H1 (cell line): ENCODE measurements around the gene TIAM2. TPM values are rescaled to one million over a fixed set of nuclear protein-coding genes. Genes with fewer than 3 reads are reported as not detected.

ENCODE experiments used
- CTCF ChIA-PET: fragments of 300-600 bp; sonication (Branson Sonifier 250); formaldehyde crosslinking; loops from one replicate; lab custom pipeline; 2021; ENCODE audit not compliant: partially characterized antibody; lab: Charles Lee
- POLR2A ChIA-PET: fragments of 300-600 bp; sonication (Branson Sonifier 250); formaldehyde crosslinking; loops from one replicate; lab custom pipeline; 2021; ENCODE audit warnings: inconsistent platforms; ENCODE audit not compliant: partially characterized antibody; lab: Charles Lee
- DNase-seq, 2 experiments: peaks; one replicate each; pipeline versions ENCODE4 v3.0.0 to v3.0.0-alpha.2; 2010 to 2022; ENCODE audit warnings: low spot score in 2 of 2, low read depth in 1 of 2, mixed read lengths in 1 of 2
- FAIRE-seq: peaks from 2 replicates; lab custom pipeline; 2011; peaks lifted over from hg19 to GRCh38; lab: Jason Lieb, UNC
- H2AFZ ChIP-seq: 2 replicates; pipeline ENCODE4 v1.8.1; 2012; ENCODE audit warnings: low read length, inconsistent platforms
- H2AK5ac ChIP-seq: 2 replicates; pipeline ENCODE4 v1.6.1; 2013; ENCODE audit warnings: low read depth, low read length
- H2BK120ac ChIP-seq: replicated peaks from 2 replicates; pipeline ENCODE3; 2013; ENCODE audit warnings: low read depth, low read length, inconsistent platforms
- H2BK12ac ChIP-seq: 2 replicates; pipeline ENCODE4 v1.6.1; 2013; ENCODE audit warnings: low read depth, low read length
- H2BK15ac ChIP-seq: 2 replicates; pipeline ENCODE4 v1.6.1; 2013; ENCODE audit warnings: low read length
- H2BK20ac ChIP-seq: 2 replicates; pipeline ENCODE4 v1.6.1; 2013; ENCODE audit warnings: low read length
- H2BK5ac ChIP-seq: 2 replicates; pipeline ENCODE4 v1.6.1; 2013; ENCODE audit warnings: low read depth, low read length
- H3K14ac ChIP-seq: 2 replicates; pipeline ENCODE4 v1.6.1; 2013; ENCODE audit warnings: inconsistent platforms; ENCODE audit not compliant: insufficient read length
- H3K18ac ChIP-seq: 2 replicates; pipeline ENCODE4 v1.6.1; 2013; ENCODE audit warnings: low read length; ENCODE audit errors: extremely low read depth
- H3K23ac ChIP-seq: 2 replicates; pipeline ENCODE4 v1.6.1; 2013; ENCODE audit warnings: inconsistent platforms; ENCODE audit not compliant: insufficient read length
- H3K23me2 ChIP-seq: 2 replicates; pipeline ENCODE4 v1.6.1; 2013; ENCODE audit warnings: low read depth, low read length
- H3K27ac ChIP-seq: 2 replicates; pipeline ENCODE4 v1.6.1; 2011; ENCODE audit warnings: low read depth, low read length, inconsistent platforms
- H3K27me3 ChIP-seq, 4 experiments: replicated peaks in 1 of 4; 1 replicate in 1 of 4; 2 replicates in 3 of 4; pipeline versions ENCODE4 v1.6.1 to v1.8.1; 2011 to 2013; ENCODE audit warnings: low read length in 3 of 4, mild to moderate bottlenecking in 3 of 4, inconsistent platforms in 2 of 4, mixed read lengths in 2 of 4, moderate library complexity in 1 of 4; ENCODE audit not compliant: control insufficient read depth in 3 of 4, insufficient read depth in 3 of 4; ENCODE audit errors: extremely low read depth in 1 of 4
- H3K36me3 ChIP-seq, 4 experiments: 2 replicates each; pipeline versions ENCODE4 v1.6.1 to v1.8.1; 2011 to 2013; ENCODE audit warnings: mild to moderate bottlenecking in 4 of 4, low read length in 3 of 4, moderate library complexity in 2 of 4, control low read depth in 1 of 4, inconsistent platforms in 1 of 4; ENCODE audit not compliant: insufficient read depth in 4 of 4, control insufficient read depth in 2 of 4
- H3K4ac ChIP-seq: replicated peaks from 2 replicates; pipeline ENCODE3; 2013; ENCODE audit warnings: low read length, low read depth, mixed read lengths, inconsistent platforms; ENCODE audit not compliant: insufficient read length
- H3K4me1 ChIP-seq, 4 experiments: replicated peaks in 1 of 4; 1 replicate in 1 of 4; 2 replicates in 3 of 4; pipeline versions ENCODE4 v1.6.1 to v1.8.1; 2011 to 2013; ENCODE audit warnings: low read length in 3 of 4, inconsistent platforms in 2 of 4, mixed read lengths in 1 of 4; ENCODE audit not compliant: insufficient read depth in 4 of 4, control insufficient read depth in 3 of 4
- H3K4me2 ChIP-seq, 2 experiments: 2 replicates each; pipeline versions ENCODE4 v1.6.1 to v1.8.1; 2011 to 2013; ENCODE audit warnings: low read depth in 2 of 2, low read length in 2 of 2, control low read depth in 1 of 2, inconsistent platforms in 1 of 2, mild to moderate bottlenecking in 1 of 2; ENCODE audit not compliant: insufficient read depth in 1 of 2
- H3K4me3 ChIP-seq, 4 experiments: fragments of 200-600, 300-600 bp in 1 of 4; sonication (generic), shearing (Covaris generic), sonication (Bioruptor Twin) in 1 of 4; 2 replicates each; pipeline versions ENCODE4 v1.5.1 to v1.8.1; 2011 to 2016; ENCODE audit warnings: low read length in 4 of 4, low read depth in 3 of 4, control low read depth in 2 of 4, inconsistent platforms in 2 of 4, mild to moderate bottlenecking in 2 of 4, mixed read lengths in 1 of 4, moderate library complexity in 1 of 4; ENCODE audit not compliant: insufficient read depth in 2 of 4; ENCODE audit errors: extremely low read depth in 1 of 4
- H3K56ac ChIP-seq: replicated peaks from 2 replicates; pipeline ENCODE3; 2013; ENCODE audit warnings: low read depth, mild to moderate bottlenecking, mixed read lengths, low read length, inconsistent platforms; ENCODE audit not compliant: insufficient read length
- H3K79me1 ChIP-seq: 2 replicates; pipeline ENCODE4 v1.6.1; 2013; ENCODE audit warnings: low read depth, low read length, control low read depth
- H3K79me2 ChIP-seq, 2 experiments: 2 replicates each; pipeline versions ENCODE4 v1.6.1 to v1.8.1; 2012 to 2013; ENCODE audit warnings: low read length in 2 of 2, mild to moderate bottlenecking in 2 of 2, inconsistent platforms in 1 of 2; ENCODE audit not compliant: insufficient read depth in 2 of 2, control insufficient read depth in 1 of 2
- H3K9ac ChIP-seq, 4 experiments: replicated peaks in 1 of 4; 1 replicate in 1 of 4; 2 replicates in 3 of 4; pipeline versions ENCODE4 v1.6.1 to v1.8.1; 2011 to 2013; ENCODE audit warnings: low read depth in 3 of 4, low read length in 3 of 4, control low read depth in 2 of 4, mild to moderate bottlenecking in 2 of 4, moderate library complexity in 2 of 4, inconsistent platforms in 1 of 4; ENCODE audit errors: extremely low read depth in 1 of 4
- H3K9me3 ChIP-seq, 2 experiments: 2 replicates each; pipeline versions ENCODE4 v1.6.1 to v1.8.1; 2012 to 2013; ENCODE audit warnings: mild to moderate bottlenecking in 2 of 2, moderate library complexity in 2 of 2, control low read depth in 1 of 2, inconsistent platforms in 1 of 2, low read depth in 1 of 2, low read length in 1 of 2, mixed read lengths in 1 of 2; ENCODE audit not compliant: insufficient read depth in 2 of 2
- H4K20me1 ChIP-seq, 2 experiments: replicated peaks in 1 of 2; 2 replicates each; pipeline versions ENCODE3 to v1.8.1; 2011 to 2013; ENCODE audit warnings: inconsistent platforms in 2 of 2, low read length in 2 of 2, mild to moderate bottlenecking in 1 of 2; ENCODE audit not compliant: insufficient read depth in 2 of 2, control insufficient read depth in 1 of 2
- H4K5ac ChIP-seq: 2 replicates; pipeline ENCODE4 v1.6.1; 2013; ENCODE audit warnings: low read length, low read depth, mixed read lengths, inconsistent platforms; ENCODE audit not compliant: insufficient read length
- H4K8ac ChIP-seq: 2 replicates; pipeline ENCODE4 v1.8.0; 2013; ENCODE audit warnings: mild to moderate bottlenecking, moderate library complexity, low read length, inconsistent platforms; ENCODE audit not compliant: insufficient read depth; ENCODE audit errors: extremely low read depth
- H4K91ac ChIP-seq: replicated peaks from 2 replicates; pipeline ENCODE3; 2013; ENCODE audit warnings: low read length, mixed read lengths, inconsistent platforms; ENCODE audit not compliant: insufficient read length
- BACH1 ChIP-seq: IDR thresholded peaks from 2 replicates; pipeline ENCODE4 v1.6.1; 2012; ENCODE audit warnings: low read length, improper control_type of control experiment
- CHD2 ChIP-seq: IDR thresholded peaks from 2 replicates; pipeline ENCODE4 v1.6.1; 2012; ENCODE audit warnings: low read length, improper control_type of control experiment
- EGR1 ChIP-seq: IDR thresholded peaks from 2 replicates; pipeline ENCODE4 v1.6.1; 2011; ENCODE audit warnings: low read depth, low read length, borderline replicate concordance
- KDM5A ChIP-seq: fragments of 200-600 bp; IDR thresholded peaks from 2 replicates; pipeline ENCODE4 v1.7.1; 2012; ENCODE audit warnings: mild to moderate bottlenecking, low read length, inconsistent platforms, mixed read lengths
- MAX ChIP-seq: IDR thresholded peaks from 2 replicates; pipeline ENCODE4 v1.6.1; 2012; ENCODE audit warnings: inconsistent platforms
- POLR2A ChIP-seq, 2 experiments: IDR thresholded peaks; 1 replicate in 1 of 2; 2 replicates in 1 of 2; pipeline ENCODE4 v1.6.1; 2011; ENCODE audit warnings: low read depth in 2 of 2, low read length in 2 of 2, mild to moderate bottlenecking in 2 of 2; ENCODE audit errors: control extremely low read depth in 1 of 2
- RNF2 ChIP-seq: fragments of 200-900, 300-1000 bp; sonication (generic); IDR thresholded peaks from 2 replicates; pipeline ENCODE4 v1.7.1; 2016; ENCODE audit warnings: borderline replicate concordance, low read depth, mild to moderate bottlenecking, antibody characterized with exemption, low read length; ENCODE audit not compliant: poor library complexity, severe bottlenecking; ENCODE audit errors: missing control alignments
- SIN3A ChIP-seq, 2 experiments: IDR thresholded peaks in 1 of 2; conservative IDR thresholded peaks in 1 of 2; 2 replicates each; pipeline ENCODE4 v1.6.1; 2011 to 2012; ENCODE audit warnings: low read length in 2 of 2, improper control_type of control experiment in 1 of 2, low read depth in 1 of 2, mild to moderate bottlenecking in 1 of 2
- SIX5 ChIP-seq: IDR thresholded peaks from 2 replicates; pipeline ENCODE4 v1.6.1; 2011; ENCODE audit warnings: mild to moderate bottlenecking, low read depth, low read length
- TAF1 ChIP-seq: IDR thresholded peaks from 2 replicates; pipeline ENCODE4 v1.6.1; 2011; ENCODE audit warnings: mild to moderate bottlenecking, low read depth, low read length
- TAF7 ChIP-seq: optimal IDR thresholded peaks from 2 replicates; pipeline ENCODE3; 2011; ENCODE audit warnings: low read depth, mild to moderate bottlenecking, inconsistent platforms, low read length, moderate library complexity, borderline replicate concordance
- TBP ChIP-seq: IDR thresholded peaks from 2 replicates; pipeline ENCODE4 v1.6.1; 2011; ENCODE audit warnings: low read depth, low read length, improper control_type of control experiment
- USF2 ChIP-seq: IDR thresholded peaks from 2 replicates; pipeline ENCODE4 v1.6.1; 2011; ENCODE audit warnings: low read length, improper control_type of control experiment
- WGBS, 2 experiments: shearing (Covaris generic) in 1 of 2; methylation state at CpG; one replicate each; pipeline versions ENCODE4 v1.1.6 to v1.1.7; 2013 to 2015; ENCODE audit warnings: low lambda C conversion rate in 2 of 2, mixed read lengths in 2 of 2, inconsistent platforms in 1 of 2, low coverage in 1 of 2, missing lambda C conversion rate in 1 of 2; ENCODE audit not compliant: insufficient replicate concordance in 2 of 2, insufficient coverage in 1 of 2, insufficient read length in 1 of 2; ENCODE audit errors: extremely low coverage in 1 of 2, missing lambda C conversion rate in 1 of 2; 5-methylcytosine and 5-hydroxymethylcytosine counted together
- polyA plus RNA-seq, 7 experiments: library from polyadenylated mRNA; depleted of rRNA in 3 of 7; stranded (reverse) in 5 of 7; unstranded in 2 of 7; fragments of >200 nt in 5 of 7; fragments of 200-250 nt in 2 of 7; gene quantifications; 1 replicate in 5 of 7; 2 replicates in 1 of 7; 4 replicates in 1 of 7; pipeline versions ENCODE4 v1.2.1 to v1.2.3, GENCODE V29; 2011 to 2013; ENCODE audit warnings: missing spikeins in 2 of 7, mixed read lengths in 2 of 7
- total RNA-seq: library from RNA; stranded (reverse); fragmentation: NEBNext Ultra II Directional; extraction: Animal tissue kit (Norgen Biotek cat#: 25700); gene quantifications from 2 replicates; pipeline ENCODE4 v1.2.1, GENCODE V29; 2021

The TIAM2 gene
- total and polyA plus RNA-seq, 2 of the 8 experiments (the other 6 are each of a cell fraction or from before 2014, with no cell fraction given): 7.4 to 23.9 TPM

GRCh38 chr6:155257796-155258195 is 262.7 kb downstream of the TIAM2 start:
- peaks cover 2 to 11% (median 4%) of the 10 kb centered on the region in 4 experiments; a peak in 3 of 7 replicates for H3K4me1 ChIP-seq
- H3K14ac ChIP-seq: no peak overlapping the region
- WGBS, 2 experiments: 89% methylated on average over 9 of the region's 9 CpGs; no CpG with 5 or more reads in 1 of the 2 experiments
- no peak overlapping the region for H2AK5ac ChIP-seq
- no peak overlapping the region for H2BK12ac ChIP-seq
- H3K18ac ChIP-seq: no peak overlapping the region
- no peak overlapping the region for H4K91ac ChIP-seq
- H3K23ac ChIP-seq: no peak overlapping the region
- no peak overlapping the region for H2BK5ac ChIP-seq
- CTCF ChIA-PET: interaction anchor here (0.7 to 6.4 kb wide), 5 partner anchors 12 to 390 kb away, joined by 3 to 72 read pairs (median 4); no protein-coding TSS in a partner anchor
- H3K4ac ChIP-seq: no peak overlapping the region
- H3K27me3 ChIP-seq: no peaks in the 10 kb centered on the region
- H2BK120ac ChIP-seq: no peak overlapping the region
- no peaks in the 10 kb centered on the region for H3K23me2 ChIP-seq
- H3K79me1 ChIP-seq: no peaks in the 10 kb centered on the region; the same call in 1 of the 2 replicates
- DNase-seq (no peak), FAIRE-seq (no peak)
- no peak overlapping the region for H2BK15ac ChIP-seq
- no peak overlapping the region for H3K9ac ChIP-seq
- H2AFZ ChIP-seq: no peak overlapping the region
- no peak overlapping the region for H3K4me2 ChIP-seq
- no peak overlapping the region for H4K5ac ChIP-seq
- H3K4me3 ChIP-seq: no peak overlapping the region
- peaks cover 2 to 3% of the 10 kb centered on the region in 2 experiments for H4K20me1 ChIP-seq
- H3K27ac ChIP-seq: no peak overlapping the region
- no peak overlapping the region for H2BK20ac ChIP-seq
- peaks cover 12 to 74% (median 43%) of the 10 kb centered on the region in 4 experiments for H3K36me3 ChIP-seq
- no peak overlapping the region for H3K56ac ChIP-seq
- no peak overlapping the region for H4K8ac ChIP-seq
- POLR2A ChIA-PET: no interaction called here
- no peaks in the 10 kb centered on the region for H3K9me3 ChIP-seq
- H3K79me2 ChIP-seq: no peaks in the 10 kb centered on the region
- TF ChIP-seq BACH1 (no peak), MAX (no peak), SIX5 (no peak), EGR1 (no peak), TAF7 (no peak), KDM5A (no peak), USF2 (no peak), CHD2 (no peak), POLR2A (IDR thresholded peaks at IDR 0.05; ENCODE audit: control extremely low read depth in 1 of 2, low read depth in 2 of 2, low read length in 2 of 2) (no peak), TBP (no peak), RNF2 (no peak), TAF1 (no peak), SIN3A (conservative IDR thresholded peaks at IDR 0.05 in 1 of 2, IDR thresholded peaks at IDR 0.05 in 1 of 2; ENCODE audit: low read depth in 1 of 2, low read length in 2 of 2) (no peak)
